Prostate gland (tissue), 2 donors: ENCODE measurements around the gene MFAP3L.

ENCODE experiments used
- POLR2A ChIP-seq: fragments of 450-650 bp; IDR thresholded peaks from one replicate; pipeline ENCODE4 v1.6.1; 2016; ENCODE audit warnings: antibody characterized with exemption, mild to moderate bottlenecking
- POLR2AphosphoS5 ChIP-seq: sonication (generic); formaldehyde crosslinking; IDR thresholded peaks from one replicate; pipeline ENCODE4 v1.6.1; 2017; ENCODE audit warnings: antibody characterized with exemption
- TF ChIP-seq, protein P1 (sequence below), 4 experiments: fragments of 200-600 bp in 2 of 4; fragments of 450-650 bp in 2 of 4; sonication (generic) in 2 of 4; IDR thresholded peaks; 1 replicate in 3 of 4; 2 replicates in 1 of 4; pipeline ENCODE4 v1.5.1; 2016 to 2019; ENCODE audit warnings: antibody characterized with exemption in 4 of 4, mild to moderate bottlenecking in 2 of 4, moderate library complexity in 2 of 4

DNA sequence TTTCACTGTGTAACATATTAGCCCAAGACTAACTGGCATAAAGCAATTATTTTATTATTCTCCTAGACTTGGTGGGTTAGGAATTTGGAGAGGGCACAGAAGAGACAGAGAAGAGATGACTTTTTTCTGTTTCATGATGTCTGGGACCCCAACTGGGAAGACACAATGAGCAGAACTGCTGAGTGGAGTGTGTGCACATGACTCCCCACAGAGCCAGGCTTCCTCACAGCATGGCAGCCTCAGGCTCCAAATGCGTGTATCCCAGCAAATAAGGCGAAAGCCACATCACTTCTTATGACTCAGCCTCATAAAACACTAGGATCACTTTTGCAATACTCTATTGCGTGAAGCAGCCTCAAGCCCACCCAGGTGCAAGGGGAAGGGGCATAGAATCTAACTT is 68.4 kb downstream of the MFAP3L start:
- TF ChIP-seq, protein P1, sequence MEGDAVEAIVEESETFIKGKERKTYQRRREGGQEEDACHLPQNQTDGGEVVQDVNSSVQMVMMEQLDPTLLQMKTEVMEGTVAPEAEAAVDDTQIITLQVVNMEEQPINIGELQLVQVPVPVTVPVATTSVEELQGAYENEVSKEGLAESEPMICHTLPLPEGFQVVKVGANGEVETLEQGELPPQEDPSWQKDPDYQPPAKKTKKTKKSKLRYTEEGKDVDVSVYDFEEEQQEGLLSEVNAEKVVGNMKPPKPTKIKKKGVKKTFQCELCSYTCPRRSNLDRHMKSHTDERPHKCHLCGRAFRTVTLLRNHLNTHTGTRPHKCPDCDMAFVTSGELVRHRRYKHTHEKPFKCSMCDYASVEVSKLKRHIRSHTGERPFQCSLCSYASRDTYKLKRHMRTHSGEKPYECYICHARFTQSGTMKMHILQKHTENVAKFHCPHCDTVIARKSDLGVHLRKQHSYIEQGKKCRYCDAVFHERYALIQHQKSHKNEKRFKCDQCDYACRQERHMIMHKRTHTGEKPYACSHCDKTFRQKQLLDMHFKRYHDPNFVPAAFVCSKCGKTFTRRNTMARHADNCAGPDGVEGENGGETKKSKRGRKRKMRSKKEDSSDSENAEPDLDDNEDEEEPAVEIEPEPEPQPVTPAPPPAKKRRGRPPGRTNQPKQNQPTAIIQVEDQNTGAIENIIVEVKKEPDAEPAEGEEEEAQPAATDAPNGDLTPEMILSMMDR (IDR thresholded peaks at IDR 0.05): no peak
- TF ChIP-seq POLR2A: no peak
- no peak for TF ChIP-seq POLR2AphosphoS5
